Tibial nerve (tissue), 4 donors: ENCODE measurements around the gene RAI14. TPM values are rescaled to one million over a fixed set of nuclear protein-coding genes. Genes with fewer than 3 reads are reported as not detected.

Source experiments
- DNase-seq, 2 donors: peaks; one replicate each; pipeline ENCODE4 v3.0.0-alpha.2; 2019; ENCODE audit warnings: low spot score in 2 of 2
- H3K27ac ChIP-seq, 4 donors: fragments of 200-600 bp; sonication (generic) in 3 of 4; one replicate each; pipeline ENCODE4 v1.5.1; 2017 to 2019; ENCODE audit warnings: mild to moderate bottlenecking in 1 of 4
- H3K27me3 ChIP-seq, 2 donors: fragments of 200-600 bp; sonication (generic) in 1 of 2; one replicate each; pipeline versions ENCODE4 v1.5.1 to v1.6.0; 2017 to 2019
- H3K36me3 ChIP-seq, 3 donors: fragments of 200-600 bp; sonication (generic); one replicate each; pipeline ENCODE4 v1.5.1; 2018 to 2019
- H3K4me1 ChIP-seq, 4 donors: fragments of 200-600 bp; sonication (generic) in 3 of 4; one replicate each; pipeline ENCODE4 v1.5.1; 2017 to 2019
- H3K4me3 ChIP-seq, 4 donors: fragments of 200-600 bp; sonication (generic) in 3 of 4; one replicate each; pipeline ENCODE4 v1.5.1; 2017 to 2019; ENCODE audit warnings: mild to moderate bottlenecking in 1 of 4, moderate library complexity in 1 of 4
- H3K9me3 ChIP-seq, 4 donors: fragments of 200-600 bp; sonication (generic) in 3 of 4; one replicate each; pipeline ENCODE4 v1.5.1; 2017 to 2019
- CTCF ChIP-seq, 5 experiments: fragments of 200-600 bp in 3 of 5; fragments of 450-650 bp in 2 of 5; sonication (generic) in 3 of 5; IDR thresholded peaks; one replicate each; pipeline ENCODE4 v1.5.1; 2016 to 2019; ENCODE audit warnings: antibody characterized with exemption in 5 of 5, mild to moderate bottlenecking in 3 of 5, moderate library complexity in 2 of 5
- EP300 ChIP-seq, 2 donors: sonication (generic); formaldehyde crosslinking; IDR thresholded peaks; one replicate each; pipeline ENCODE4 v1.6.1; 2017; ENCODE audit warnings: antibody characterized with exemption in 2 of 2, mild to moderate bottlenecking in 1 of 2
- POLR2A ChIP-seq, 2 donors: fragments of 450-650 bp; IDR thresholded peaks; one replicate each; pipeline ENCODE4 v1.6.1; 2017; ENCODE audit warnings: antibody characterized with exemption in 2 of 2, mild to moderate bottlenecking in 2 of 2, moderate library complexity in 2 of 2
- WGBS, 2 donors: methylation state at CpG; one replicate each; pipeline ENCODE4 v1.1.5; 2018; 5-methylcytosine and 5-hydroxymethylcytosine counted together
- total RNA-seq, 4 donors: library from RNA; depleted of rRNA; stranded (reverse); fragments of >200 nt; gene quantifications; one replicate each; pipeline ENCODE4 v1.1.0, GENCODE V29; 2016

Gene RAI14
- total RNA-seq, 4 donors from 2014 or later, result 42.8 to 72.2 (median 68.0) TPM

DNA sequence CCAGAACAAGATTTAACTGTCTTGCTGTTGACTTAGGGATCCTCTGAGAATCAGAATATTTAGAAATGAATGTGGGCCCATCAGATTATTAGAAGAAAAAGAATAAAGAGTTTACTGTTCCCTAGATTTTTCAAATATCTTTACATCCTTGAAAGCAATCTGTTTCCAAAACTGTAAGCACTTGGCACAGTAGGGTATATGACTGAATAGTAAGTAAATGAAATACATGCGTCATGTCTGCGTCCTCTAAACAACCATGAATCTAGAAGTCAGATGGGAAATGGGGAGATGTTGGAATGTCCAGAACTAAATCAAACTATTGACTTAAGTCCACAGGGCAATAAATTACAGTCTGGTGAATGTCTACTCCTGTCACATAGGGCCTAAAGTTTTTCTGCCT, 209.0 kb downstream of the RAI14 start:
- 51 to 55% methylated on average over 2 of the region's 2 CpGs for WGBS, 2 donors
- H3K9me3 ChIP-seq, result no peaks in the 10 kb centered on the region
- DNase-seq, result no peak
- no peak overlapping the region for H3K4me3 ChIP-seq
- H3K27me3 ChIP-seq, result no peaks in the 10 kb centered on the region
- peaks cover 0 to 37% (median 0%) of the 10 kb centered on the region in 4 donors for H3K4me1 ChIP-seq
- peak overlapping the region in 1 of 4 donors; percentile 22 for H3K27ac ChIP-seq
- H3K36me3 ChIP-seq, result no peaks in the 10 kb centered on the region
- no peak for TF ChIP-seq POLR2A (IDR thresholded peaks at IDR 0.05)
- TF ChIP-seq EP300 (IDR thresholded peaks at IDR 0.05), result no peak
- no peak for TF ChIP-seq CTCF (IDR thresholded peaks at IDR 0.05)

GRCh38 chr5:34866989-34867471, 210.9 kb downstream of the RAI14 start:
- no peak for DNase-seq
- 68 to 79% methylated on average over 3 of the region's 3 CpGs for WGBS, 2 donors
- H3K9me3 ChIP-seq, result no peaks in the 10 kb centered on the region

GRCh38 chr5:34867660-34868059, 211.5 kb downstream of the RAI14 start:
- no peaks in the 10 kb centered on the region for H3K9me3 ChIP-seq
- no peak for DNase-seq
- no peak overlapping the region for H3K4me3 ChIP-seq
- H3K36me3 ChIP-seq, result no peaks in the 10 kb centered on the region
- peaks cover 0 to 34% (median 0%) of the 10 kb centered on the region in 4 donors for H3K4me1 ChIP-seq
- TF ChIP-seq EP300 (IDR thresholded peaks at IDR 0.05) (no peak), CTCF (IDR thresholded peaks at IDR 0.05) (no peak), POLR2A (IDR thresholded peaks at IDR 0.05) (no peak)
- no peaks in the 10 kb centered on the region for H3K27me3 ChIP-seq
- 62 to 77% methylated on average over 3 of the region's 3 CpGs for WGBS, 2 donors
- H3K27ac ChIP-seq, result no peak overlapping the region

More at GRCh38 chr5:34866989-34867471, 210.9 kb downstream of the RAI14 start:
- H3K4me1 ChIP-seq, result peaks cover 0 to 37% (median 0%) of the 10 kb centered on the region in 4 donors
- H3K27ac ChIP-seq, result no peak overlapping the region
- no peaks in the 10 kb centered on the region for H3K36me3 ChIP-seq
- no peak for TF ChIP-seq EP300 (IDR thresholded peaks at IDR 0.05)
- TF ChIP-seq POLR2A (IDR thresholded peaks at IDR 0.05), result no peak
- no peak for TF ChIP-seq CTCF (IDR thresholded peaks at IDR 0.05)
- H3K27me3 ChIP-seq, result no peaks in the 10 kb centered on the region
- no peak overlapping the region for H3K4me3 ChIP-seq

GRCh38 chr5:34868791-34869190, 212.7 kb downstream of the RAI14 start:
- Histone ChIP-seq H3K4me3 (no peak overlapping the region), H3K9me3 (no peaks in the 10 kb centered on the region), H3K4me1 (peaks cover 0 to 23% (median 0%) of the 10 kb centered on the region in 4 donors), H3K27ac (no peak overlapping the region), H3K36me3 (no peaks in the 10 kb centered on the region), H3K27me3 (no peaks in the 10 kb centered on the region)
- WGBS, 2 donors, result 96% methylated on average over 1 of the region's 1 CpG
- TF ChIP-seq POLR2A (IDR thresholded peaks at IDR 0.05) (no peak), CTCF (IDR thresholded peaks at IDR 0.05) (no peak), EP300 (IDR thresholded peaks at IDR 0.05) (no peak)
- no peak for DNase-seq

- no peak for DNase-seq
- Histone ChIP-seq H3K36me3 (no peaks in the 10 kb centered on the region), H3K27ac (no peak overlapping the region), H3K27me3 (no peaks in the 10 kb centered on the region), H3K4me3 (no peak overlapping the region), H3K4me1 (peaks cover 0 to 18% (median 0%) of the 10 kb centered on the region in 4 donors), H3K9me3 (no peaks in the 10 kb centered on the region)
- 45 to 53% methylated on average over 1 of the region's 1 CpG for WGBS, 2 donors
- TF ChIP-seq CTCF (IDR thresholded peaks at IDR 0.05), result no peak
Observed at GRCh38 chr5:34869256-34869655, 213.1 kb downstream of the RAI14 start.
